DOHH2 (cell line): ENCODE data around the gene FYB1.

Experiments used
- H3F3A ChIP-seq: fragments of 200-600 bp; sonication (generic), shearing (Covaris generic); 2 replicates; pipeline ENCODE4 v1.6.0; 2016; ENCODE audit warnings: antibody characterized with exemption, mild to moderate bottlenecking; ENCODE audit not compliant: control insufficient read depth, insufficient read depth
- H3K27ac ChIP-seq: fragments of 200-600 bp; sonication (generic); 2 replicates; pipeline ENCODE4 v1.5.1; 2014; ENCODE audit warnings: low read depth, mild to moderate bottlenecking, low read length, moderate library complexity
- H3K27me3 ChIP-seq: fragments of 200-600 bp; sonication (generic); 2 replicates; pipeline ENCODE4 v1.6.1; 2014; ENCODE audit warnings: mild to moderate bottlenecking, low read length, mixed read lengths; ENCODE audit not compliant: control insufficient read depth
- H3K36me3 ChIP-seq: fragments of 200-600 bp; sonication (generic); 2 replicates; pipeline ENCODE4 v1.6.1; 2014; ENCODE audit warnings: mild to moderate bottlenecking, low read length, moderate library complexity, mixed read lengths; ENCODE audit not compliant: control insufficient read depth
- H3K4me1 ChIP-seq: fragments of 200-600 bp; sonication (generic); 2 replicates; pipeline ENCODE4 v1.6.1; 2014; ENCODE audit warnings: mild to moderate bottlenecking, low read length, mixed read lengths; ENCODE audit not compliant: control insufficient read depth
- H3K4me2 ChIP-seq: fragments of 200-600 bp; sonication (generic); 2 replicates; pipeline ENCODE4 v1.6.0; 2014; ENCODE audit warnings: mild to moderate bottlenecking, low read length, moderate library complexity
- H3K4me3 ChIP-seq: fragments of 200-600 bp; sonication (generic); 2 replicates; pipeline ENCODE4 v1.5.1; 2014; ENCODE audit warnings: mild to moderate bottlenecking, low read length, mixed read lengths
- H3K79me2 ChIP-seq: fragments of 200-600 bp; sonication (generic); 2 replicates; pipeline ENCODE4 v1.6.1; 2014; ENCODE audit warnings: mild to moderate bottlenecking, low read length, mixed read lengths; ENCODE audit not compliant: control insufficient read depth
- H3K9me2 ChIP-seq: fragments of 200-600 bp; sonication (generic); replicated peaks from 2 replicates; pipeline ENCODE4 v1.6.1; 2014; ENCODE audit warnings: mild to moderate bottlenecking, low read length, mixed read lengths; ENCODE audit not compliant: control insufficient read depth
- H3K9me3 ChIP-seq: fragments of 200-600 bp; sonication (generic); 2 replicates; pipeline ENCODE4 v1.6.1; 2014; ENCODE audit warnings: antibody characterized with exemption, low read length, mixed read lengths; ENCODE audit not compliant: control insufficient read depth, insufficient read depth
- H4K20me1 ChIP-seq: fragments of 200-600 bp; sonication (generic); 2 replicates; pipeline ENCODE4 v1.6.0; 2014; ENCODE audit warnings: low read depth, mild to moderate bottlenecking, antibody characterized with exemption, low read length, moderate library complexity; ENCODE audit not compliant: control insufficient read depth, insufficient read depth
- EZH2phosphoT487 ChIP-seq: fragments of 200-600 bp; sonication (generic); IDR thresholded peaks from 2 replicates; pipeline ENCODE4 v1.6.1; 2017; ENCODE audit warnings: borderline replicate concordance, mild to moderate bottlenecking, antibody characterized with exemption, low read length, moderate library complexity, mixed read lengths
- TF ChIP-seq, protein P1 (sequence below): fragments of 200-600 bp; sonication (generic); IDR thresholded peaks from one replicate; pipeline ENCODE4 v1.5.1; 2014; ENCODE audit warnings: antibody characterized with exemption, mild to moderate bottlenecking, low read depth, low read length; ENCODE audit not compliant: poor library complexity, severe bottlenecking

Gene FYB1

DNA sequence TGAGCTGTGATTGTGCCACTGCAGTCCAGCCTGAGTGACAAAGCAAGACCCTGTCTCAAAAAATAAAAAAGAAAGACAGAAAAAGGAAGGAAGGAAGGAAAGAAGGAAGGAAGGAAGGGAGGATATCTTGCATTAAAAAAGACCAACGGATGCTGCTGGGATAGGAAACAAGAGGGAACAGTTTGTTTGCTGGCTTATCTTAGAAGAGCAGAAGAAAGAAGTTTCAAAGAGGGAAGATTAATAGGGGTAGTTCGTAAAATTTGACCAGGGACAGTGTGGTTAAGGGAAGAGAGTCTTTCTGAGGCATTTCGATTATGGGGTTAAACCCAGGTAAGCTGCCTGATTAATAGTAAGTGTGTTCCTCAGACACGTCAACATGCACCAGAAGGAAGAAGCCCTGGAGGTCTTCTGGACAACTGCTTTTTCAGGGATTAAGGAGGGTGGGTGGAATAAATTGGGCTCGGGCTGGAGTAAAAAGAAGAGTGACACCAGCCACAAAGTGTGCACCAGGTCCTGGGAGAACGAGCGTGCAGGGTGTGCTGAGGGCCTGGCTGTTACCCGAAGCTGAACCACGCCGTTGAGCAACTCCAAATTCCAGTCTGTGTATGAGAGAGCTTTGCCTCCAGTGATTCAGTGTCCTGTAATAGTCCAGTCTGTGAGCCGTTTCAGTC is 24.8 kb downstream of the FYB1 start:
- Histone ChIP-seq H3K27ac (no peak overlapping the region), H3K79me2 (no peaks in the 10 kb centered on the region), H3K4me3 (no peak overlapping the region), H3K4me1 (no peaks in the 10 kb centered on the region), H3K4me2 (no peak overlapping the region), H3K36me3 (no peaks in the 10 kb centered on the region), H3K9me2 (no peaks in the 10 kb centered on the region), H4K20me1 (no peaks in the 10 kb centered on the region), H3K9me3 (no peaks in the 10 kb centered on the region), H3F3A (no peaks in the 10 kb centered on the region), H3K27me3 (peaks cover 2% of the 10 kb centered on the region)
- TF ChIP-seq, protein P1, sequence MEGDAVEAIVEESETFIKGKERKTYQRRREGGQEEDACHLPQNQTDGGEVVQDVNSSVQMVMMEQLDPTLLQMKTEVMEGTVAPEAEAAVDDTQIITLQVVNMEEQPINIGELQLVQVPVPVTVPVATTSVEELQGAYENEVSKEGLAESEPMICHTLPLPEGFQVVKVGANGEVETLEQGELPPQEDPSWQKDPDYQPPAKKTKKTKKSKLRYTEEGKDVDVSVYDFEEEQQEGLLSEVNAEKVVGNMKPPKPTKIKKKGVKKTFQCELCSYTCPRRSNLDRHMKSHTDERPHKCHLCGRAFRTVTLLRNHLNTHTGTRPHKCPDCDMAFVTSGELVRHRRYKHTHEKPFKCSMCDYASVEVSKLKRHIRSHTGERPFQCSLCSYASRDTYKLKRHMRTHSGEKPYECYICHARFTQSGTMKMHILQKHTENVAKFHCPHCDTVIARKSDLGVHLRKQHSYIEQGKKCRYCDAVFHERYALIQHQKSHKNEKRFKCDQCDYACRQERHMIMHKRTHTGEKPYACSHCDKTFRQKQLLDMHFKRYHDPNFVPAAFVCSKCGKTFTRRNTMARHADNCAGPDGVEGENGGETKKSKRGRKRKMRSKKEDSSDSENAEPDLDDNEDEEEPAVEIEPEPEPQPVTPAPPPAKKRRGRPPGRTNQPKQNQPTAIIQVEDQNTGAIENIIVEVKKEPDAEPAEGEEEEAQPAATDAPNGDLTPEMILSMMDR: no peak
- TF ChIP-seq EZH2phosphoT487: no peak

DNA sequence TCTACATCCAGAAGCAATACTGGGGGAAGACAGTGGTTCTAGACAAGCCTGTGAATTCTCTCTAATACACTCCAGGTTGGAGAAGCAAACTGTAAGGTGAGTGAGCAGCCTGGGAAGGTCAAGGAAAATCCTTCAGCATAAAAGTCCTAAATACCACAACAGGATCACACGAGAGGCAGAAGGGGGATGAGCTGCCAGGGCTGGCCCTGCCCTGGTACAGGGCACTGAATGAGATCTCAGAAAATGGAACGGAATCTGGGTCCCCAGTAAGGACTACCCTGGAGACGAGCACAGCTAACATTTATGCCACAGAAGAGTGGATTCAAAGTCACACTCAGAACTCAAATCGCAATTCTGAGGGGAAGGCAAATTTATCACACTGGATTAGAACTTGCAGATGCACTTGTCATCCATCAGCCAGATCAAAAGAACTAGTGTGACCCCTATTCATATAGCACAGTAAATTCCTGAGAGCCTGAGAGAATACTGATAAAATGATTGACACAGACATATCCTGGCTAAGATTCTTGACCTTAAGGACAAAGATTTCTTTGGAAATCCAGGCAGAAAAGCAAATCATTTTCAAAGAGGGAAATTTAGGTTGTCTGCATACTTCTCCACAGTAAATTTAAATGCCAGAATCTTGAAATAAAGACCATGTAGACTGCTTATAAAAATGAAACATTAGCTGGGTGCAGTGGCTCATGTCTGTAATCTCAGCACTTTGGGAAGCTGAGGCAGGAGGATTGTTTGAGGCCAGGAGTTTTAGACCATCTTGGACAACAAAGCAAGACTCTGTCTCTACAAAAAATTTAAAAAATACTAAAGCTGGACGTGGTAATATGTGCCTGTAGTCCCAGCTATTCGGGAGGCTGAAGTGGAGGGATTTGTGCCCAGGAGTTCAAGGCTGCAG is 25.6 kb downstream of the FYB1 start:
- H3K79me2 ChIP-seq: no peaks in the 10 kb centered on the region
- peaks cover 2% of the 10 kb centered on the region for H3K27me3 ChIP-seq
- no peaks in the 10 kb centered on the region for H3K36me3 ChIP-seq
- H3K27ac ChIP-seq: no peak overlapping the region
- no peak overlapping the region for H3K4me2 ChIP-seq
- TF ChIP-seq, protein P1: no peak
- TF ChIP-seq EZH2phosphoT487: no peak
- no peak overlapping the region for H3K4me3 ChIP-seq
- H3K9me2 ChIP-seq: no peaks in the 10 kb centered on the region
- H3K4me1 ChIP-seq: no peaks in the 10 kb centered on the region
- H3K9me3 ChIP-seq: no peaks in the 10 kb centered on the region
- H4K20me1 ChIP-seq: no peaks in the 10 kb centered on the region
- no peaks in the 10 kb centered on the region for H3F3A ChIP-seq

DNA sequence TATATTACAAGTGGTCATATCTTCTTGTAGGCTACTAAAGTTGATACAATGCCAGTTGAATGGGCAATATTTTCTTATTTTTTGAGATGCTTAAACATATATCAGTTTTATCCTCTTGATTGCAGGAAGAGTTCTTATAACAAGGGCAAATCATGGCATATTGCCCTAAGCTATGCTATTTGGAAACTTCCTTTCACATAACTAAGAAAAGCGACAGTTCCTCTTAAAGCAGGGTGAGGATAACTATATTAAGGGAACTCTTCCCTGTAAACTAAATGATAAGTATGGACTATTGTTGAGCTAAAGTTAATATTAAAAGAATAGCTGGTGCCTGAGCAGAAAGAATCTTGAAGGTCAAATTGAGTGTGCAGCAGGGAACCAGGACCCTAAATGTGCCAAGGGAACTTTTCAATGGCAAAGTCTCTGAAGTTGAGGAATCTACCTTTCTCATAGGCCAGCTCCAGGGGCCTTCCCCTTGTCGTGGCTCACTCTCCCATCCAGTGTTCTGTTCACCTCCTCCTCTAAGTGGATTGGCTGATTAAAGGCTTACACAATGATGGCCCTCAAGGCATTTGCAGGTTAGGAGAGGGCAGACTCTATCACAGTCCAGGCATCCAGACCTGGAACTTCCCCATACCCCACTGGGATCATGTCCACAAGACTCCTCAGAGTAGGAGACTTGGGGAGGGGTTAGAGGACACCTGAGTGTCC is 26.8 kb downstream of the FYB1 start:
- Histone ChIP-seq H3K4me2 (no peak overlapping the region), H3K9me3 (no peaks in the 10 kb centered on the region), H3K79me2 (no peaks in the 10 kb centered on the region), H3K9me2 (no peaks in the 10 kb centered on the region), H3K27me3 (peaks cover 2% of the 10 kb centered on the region), H3K4me1 (no peaks in the 10 kb centered on the region), H3K27ac (no peak overlapping the region), H3K4me3 (no peak overlapping the region), H4K20me1 (no peaks in the 10 kb centered on the region), H3F3A (no peaks in the 10 kb centered on the region), H3K36me3 (no peaks in the 10 kb centered on the region)
- no peak for TF ChIP-seq EZH2phosphoT487
- TF ChIP-seq, protein P1: no peak
